ENCODE results near the gene PLEKHN1.
"Not testable (repeated sequence)": the region's sequence is repeated elsewhere in the genome, so short reads cannot be mapped to it uniquely, and the experiment has no call there.

PLEKHN1 gene

GRCh38 chr1:942864-943533, 23.3 kb upstream of the PLEKHN1 start:
- peak; percentile 50 for DNase-seq

- DNase-seq = no peak
These were observed 22.5 kb upstream of the PLEKHN1 start for GRCh38 chr1:943545-944340.

GRCh38 chr1:944341-945325, 21.6 kb upstream of the PLEKHN1 start:
- DNase-seq = no peak

GRCh38 chr1:945688-946556, 20.4 kb upstream of the PLEKHN1 start:
- no peak for DNase-seq

- not testable (repeated sequence) for DNase-seq
These were observed 19.5 kb upstream of the PLEKHN1 start for GRCh38 chr1:946811-947210.

- DNase-seq = no peak
These were observed 18.3 kb upstream of the PLEKHN1 start for GRCh38 chr1:947958-948357.

GRCh38 chr1:950268-950667, 16.0 kb upstream of the PLEKHN1 start:
- no peak for DNase-seq

GRCh38 chr1:950881-951280, 15.4 kb upstream of the PLEKHN1 start:
- DNase-seq = no peak

- DNase-seq = no peak
These were observed 14.9 kb upstream of the PLEKHN1 start for GRCh38 chr1:951364-951763.

GRCh38 chr1:952201-952600, 14.1 kb upstream of the PLEKHN1 start:
- no peak for DNase-seq

GRCh38 chr1:952603-953002, 13.7 kb upstream of the PLEKHN1 start:
- DNase-seq = no peak

- no peak for DNase-seq
These were observed 12.6 kb upstream of the PLEKHN1 start for GRCh38 chr1:953524-954320.

- no peak for DNase-seq
These were observed 11.4 kb upstream of the PLEKHN1 start for GRCh38 chr1:954927-955326.

- DNase-seq = no peak
These were observed 10.8 kb upstream of the PLEKHN1 start for GRCh38 chr1:955474-955873.

- no peak for DNase-seq
These were observed 9.6 kb upstream of the PLEKHN1 start for GRCh38 chr1:956636-957035.

GRCh38 chr1:958823-959730, 7.2 kb upstream of the PLEKHN1 start, which contains the start of gene NOC2L:
Gene NOC2L, minus strand, starts transcription at chr1:959256. Its CDS starts 16 bp downstream, at chr1:959240.
- DNase-seq = peak; percentile 72

- no peak for DNase-seq
These were observed 6.4 kb upstream of the PLEKHN1 start for GRCh38 chr1:959731-960362.

GRCh38 chr1:960363-961131, 5.7 kb upstream of the PLEKHN1 start, which contains the start of gene KLHL17:
Gene KLHL17, plus strand, starts transcription at chr1:960584. Its CDS starts 110 bp downstream, at chr1:960694.
- DNase-seq = peak; percentile 72

Measured in NCI-H226 (cell line).